Subcutaneous adipose tissue (tissue), 4 donors: Measurements from ENCODE around the gene STK32C. TPM values are rescaled to one million over a fixed set of nuclear protein-coding genes. Genes with fewer than 3 reads are reported as not detected.

ENCODE experiments used
- CTCF ChIP-seq: fragments of 450-650 bp; IDR thresholded peaks from one replicate; pipeline ENCODE4 v1.5.1; 2016; ENCODE audit warnings: low read depth, mild to moderate bottlenecking, control low read depth, antibody characterized with exemption, moderate library complexity
- total RNA-seq, 4 donors: library from RNA; depleted of rRNA; stranded (reverse); fragments of >200 nt; gene quantifications; one replicate each; pipeline ENCODE4 v1.1.0, GENCODE V29; 2016

The STK32C gene
- total RNA-seq, 4 donors from 2014 or later, result 2.9 to 12.3 (median 10.9) TPM

GRCh38 chr10:132199268-132199853, 108.4 kb downstream of the STK32C start:
- TF ChIP-seq CTCF, result no peak

- no peak for TF ChIP-seq CTCF
These were observed 109.2 kb downstream of the STK32C start for GRCh38 chr10:132198381-132199181.

GRCh38 chr10:132198068-132198370, 109.7 kb downstream of the STK32C start:
- no peak for TF ChIP-seq CTCF

- TF ChIP-seq CTCF, result no peak
These were observed 110.3 kb downstream of the STK32C start for GRCh38 chr10:132197271-132198067.

GRCh38 chr10:132196178-132197113, 111.3 kb downstream of the STK32C start:
- no peak for TF ChIP-seq CTCF

GRCh38 chr10:132195366-132196075, 112.2 kb downstream of the STK32C start:
- no peak for TF ChIP-seq CTCF
